SKM-1 (cell line): ENCODE data around the gene SNX22.
"Not testable (repeated sequence)": the region's sequence is repeated elsewhere in the genome, so short reads cannot be mapped to it uniquely, and the experiment has no call there.

Experiments
- DNase-seq: peaks from one replicate; lab custom pipeline; 2025; ENCODE audit not compliant: unreplicated experiment; lab: John Stamatoyannopoulos, UW

The SNX22 gene

GRCh38 chr15:64151727-64152506 is at the start of gene SNX22:
Gene SNX22 (plus strand): TSS chr15:64151731. CDS start chr15:64151776, 45 bp downstream.
- DNase-seq, result no peak

DNA sequence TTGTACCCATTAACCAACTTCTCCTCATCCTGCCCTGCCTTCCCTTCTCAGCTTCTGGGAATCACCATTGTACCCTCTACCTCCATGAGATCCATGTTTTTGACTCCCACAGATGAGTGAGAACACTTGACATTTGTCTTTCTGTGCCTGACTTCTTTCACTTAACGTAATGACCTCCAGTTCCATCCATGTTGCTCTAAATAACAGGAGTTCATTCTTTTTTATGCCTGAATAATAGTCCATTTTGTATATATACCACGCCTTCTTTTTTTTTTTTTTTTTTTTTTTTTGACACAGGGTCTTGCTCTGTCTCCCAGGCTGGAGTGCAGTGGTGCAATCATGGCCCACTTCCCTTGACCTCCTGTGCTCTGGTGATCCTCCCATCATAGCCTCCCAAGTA is 49.0 kb upstream of the SNX22 start:
- no peak for DNase-seq

DNA sequence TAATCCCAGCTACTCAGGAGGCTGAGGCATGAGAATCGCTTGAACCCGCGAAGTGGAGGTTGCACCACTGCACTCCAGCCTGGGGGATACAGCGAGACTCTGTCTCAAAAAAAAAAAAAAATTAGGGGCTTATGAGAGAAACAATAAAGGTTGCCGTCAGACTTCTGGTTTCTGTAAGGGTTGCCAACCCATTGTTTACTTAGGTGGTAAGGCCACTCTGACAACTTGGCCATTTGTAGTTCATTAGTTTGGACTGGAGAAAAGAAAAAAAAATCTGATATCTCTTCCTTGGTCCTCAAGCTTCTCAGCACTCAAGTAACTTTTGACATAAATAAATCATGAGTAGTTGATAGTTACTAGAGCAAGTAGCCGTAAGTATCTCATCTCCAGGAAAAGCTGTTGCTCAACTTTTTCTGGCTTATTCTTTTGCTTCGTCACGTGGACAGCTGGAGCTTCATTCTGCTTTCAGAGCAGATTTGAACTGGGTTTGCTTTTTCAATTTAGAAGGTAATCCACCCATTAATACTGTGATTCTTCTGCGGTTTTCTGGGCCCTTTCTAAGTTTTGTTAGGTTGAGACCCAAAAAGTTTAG is 46.3 kb upstream of the SNX22 start:
- no peak for DNase-seq

GRCh38 chr15:64107337-64107736 is 44.2 kb upstream of the SNX22 start:
- DNase-seq, result no peak

GRCh38 chr15:64110108-64110701 is 41.3 kb upstream of the SNX22 start:
- not testable (repeated sequence) for DNase-seq

GRCh38 chr15:64110950-64111678 is 40.4 kb upstream of the SNX22 start:
- no peak for DNase-seq

DNA sequence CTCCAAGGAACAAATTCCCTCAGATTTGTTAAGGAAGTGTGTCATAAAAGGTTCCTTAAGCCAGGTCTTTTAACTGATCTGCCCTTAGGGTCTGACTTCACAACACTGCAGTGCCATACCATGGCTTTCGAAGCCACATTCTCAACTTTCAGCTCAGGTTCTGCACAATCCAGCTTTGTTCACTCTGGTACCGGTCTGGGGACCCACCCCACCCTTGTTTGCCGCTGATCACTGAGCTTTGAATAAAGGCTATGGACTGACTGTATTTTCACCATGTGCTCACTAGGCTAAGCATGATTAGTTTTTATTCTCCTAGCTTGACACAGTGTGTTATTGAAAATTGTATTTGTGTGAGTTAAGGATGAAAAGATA is 39.9 kb upstream of the SNX22 start:
- DNase-seq, result no peak

DNA sequence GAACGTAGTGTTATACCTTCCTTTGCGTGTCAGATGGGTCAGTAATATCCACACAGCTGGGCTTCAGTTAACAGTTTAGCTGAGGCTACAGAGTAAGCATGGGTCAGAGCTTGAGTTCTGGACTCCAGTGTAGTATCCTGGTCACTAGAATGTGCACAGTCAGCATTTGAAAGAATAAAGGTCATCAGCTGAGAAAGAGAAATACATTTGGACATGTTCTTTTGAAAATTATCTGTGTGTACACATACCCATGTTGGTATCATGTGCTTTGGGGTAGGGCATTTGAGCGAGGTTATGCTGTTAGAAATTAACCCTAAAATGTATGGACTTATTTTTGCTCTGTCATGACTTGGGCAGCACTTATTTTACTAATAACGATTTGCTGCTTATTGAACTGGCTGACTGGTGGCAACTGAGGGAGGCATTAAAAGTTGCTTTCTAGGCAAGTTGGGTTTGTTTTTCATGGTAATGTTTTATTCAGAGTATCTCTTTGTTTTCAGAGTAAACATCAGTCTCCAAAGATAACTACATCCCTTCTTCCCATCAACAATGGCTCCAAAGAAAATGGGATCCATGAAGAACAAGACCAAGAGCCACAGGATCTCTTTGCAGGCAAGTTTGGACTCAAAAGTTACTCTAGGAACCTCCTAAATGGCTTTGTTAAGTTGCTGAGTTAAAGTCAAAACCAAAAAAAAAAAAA is 39.3 kb upstream of the SNX22 start:
- no peak for DNase-seq

GRCh38 chr15:64112904-64113303 is 38.6 kb upstream of the SNX22 start:
- DNase-seq, result peak; percentile 21

- no peak for DNase-seq
Observed at GRCh38 chr15:64117759-64118487, 33.6 kb upstream of the SNX22 start.

DNA sequence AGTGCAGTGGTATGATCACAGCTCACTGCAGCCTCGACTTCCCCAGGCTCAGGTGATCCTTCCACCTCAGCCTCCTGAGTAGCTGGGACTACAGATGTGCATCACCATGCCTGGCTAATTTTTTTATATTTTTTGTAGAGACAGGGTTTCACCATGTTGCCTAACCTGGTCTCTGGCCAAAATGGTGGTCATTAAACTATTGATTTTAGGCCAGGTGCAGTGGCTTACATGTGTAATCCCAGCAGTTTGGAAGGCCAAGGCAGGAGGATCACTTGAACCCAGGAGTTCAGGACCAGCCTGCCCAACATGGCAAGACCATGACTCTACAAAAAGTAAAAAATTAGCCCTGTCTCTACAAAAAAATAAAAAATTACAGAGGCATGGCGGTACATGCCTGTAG is 31.2 kb upstream of the SNX22 start:
- DNase-seq, result not testable (repeated sequence)

DNA sequence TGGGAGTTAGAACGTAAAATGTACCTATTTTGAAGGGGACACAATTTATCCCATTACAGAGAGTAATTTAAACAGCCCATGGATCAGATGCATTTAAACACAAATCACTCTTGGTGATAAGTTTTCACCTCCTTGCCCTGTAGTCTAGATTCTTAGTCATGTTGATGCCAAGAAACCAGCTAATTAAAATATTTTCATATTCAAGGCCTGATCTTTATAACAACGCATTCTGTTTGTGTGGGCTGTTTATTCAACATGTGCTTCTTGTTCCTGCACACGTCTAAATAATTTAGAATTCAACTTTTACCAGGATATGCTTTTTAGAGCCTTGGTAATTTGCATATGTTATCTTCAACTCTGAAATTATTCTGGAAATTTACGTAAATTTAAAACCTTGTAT is 29.9 kb upstream of the SNX22 start:
- DNase-seq, result no peak

GRCh38 chr15:64122444-64122843 is 29.1 kb upstream of the SNX22 start:
- DNase-seq, result no peak

GRCh38 chr15:64122936-64123351 is 28.6 kb upstream of the SNX22 start:
- DNase-seq, result no peak

GRCh38 chr15:64125978-64126377 is 25.6 kb upstream of the SNX22 start:
- DNase-seq, result no peak

DNA sequence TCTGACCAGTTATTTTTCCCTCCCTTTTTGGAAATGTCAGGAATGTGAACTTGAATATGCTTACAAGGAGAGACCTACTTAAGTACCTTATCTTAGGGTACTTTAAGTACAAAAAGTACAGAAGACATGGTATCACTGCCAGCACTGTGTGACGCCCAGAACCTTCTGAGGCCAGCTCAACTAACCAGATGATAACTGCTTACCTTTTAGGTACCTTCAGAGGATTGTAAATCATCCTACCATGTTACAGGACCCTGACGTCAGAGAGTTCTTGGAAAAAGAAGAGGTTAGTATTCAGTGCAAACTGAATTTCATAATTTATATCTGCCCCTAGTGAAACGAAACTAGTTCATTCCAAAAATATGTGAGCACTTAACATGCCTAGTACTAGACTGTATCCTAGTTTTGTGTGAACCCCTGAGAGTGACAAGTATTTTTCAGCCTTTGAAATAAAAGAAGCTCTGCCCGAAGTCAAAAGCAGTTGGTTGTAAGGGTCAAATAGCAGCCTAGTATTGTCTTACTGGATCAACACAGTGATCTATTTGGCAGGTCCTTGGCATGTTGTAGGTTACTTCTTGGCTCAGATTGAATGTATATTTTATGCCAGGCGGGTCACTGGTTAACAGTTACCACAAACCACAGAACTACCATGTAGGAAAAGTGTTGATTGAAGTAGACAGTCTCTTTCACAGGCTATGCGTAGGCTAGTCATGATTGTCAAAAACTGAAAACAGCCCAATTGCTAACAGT is 23.8 kb upstream of the SNX22 start:
- DNase-seq, result no peak

DNA sequence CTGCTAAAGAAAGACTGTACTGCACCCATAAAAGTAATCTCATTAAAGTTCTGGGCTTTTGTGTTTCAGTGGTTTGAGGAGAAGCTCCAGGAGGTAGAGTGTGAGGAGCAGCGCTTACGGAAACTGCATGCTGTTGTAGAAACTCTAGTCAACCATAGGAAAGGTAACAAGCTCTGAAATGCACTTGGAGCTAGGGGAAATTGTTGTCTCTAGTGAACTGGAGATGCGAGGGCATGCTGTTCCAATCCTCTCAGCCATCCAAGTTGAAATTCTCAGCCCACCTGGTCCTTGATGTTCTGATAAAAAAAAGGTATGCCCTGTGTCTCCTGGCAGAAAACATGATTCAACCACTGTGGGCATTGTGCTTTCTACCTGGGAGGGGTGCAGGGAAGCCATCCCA is 21.4 kb upstream of the SNX22 start:
- no peak for DNase-seq

DNA sequence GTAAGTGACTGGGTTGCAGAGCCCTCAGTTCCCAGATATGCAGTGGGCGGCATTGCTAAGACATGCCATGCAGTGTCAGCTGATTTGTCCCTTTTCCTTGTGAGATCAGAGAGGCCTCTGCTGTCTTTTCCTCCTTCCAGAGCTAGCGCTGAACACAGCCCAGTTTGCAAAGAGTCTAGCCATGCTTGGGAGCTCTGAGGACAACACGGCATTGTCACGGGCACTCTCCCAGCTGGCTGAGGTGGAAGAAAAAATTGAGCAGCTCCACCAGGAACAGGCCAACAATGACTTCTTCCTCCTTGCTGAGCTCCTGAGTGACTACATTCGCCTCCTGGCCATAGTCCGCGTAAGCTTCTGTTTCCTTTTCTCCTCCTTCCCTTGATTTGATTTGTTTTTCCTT is 20.0 kb upstream of the SNX22 start:
- no peak for DNase-seq

- no peak for DNase-seq
Observed at GRCh38 chr15:64132217-64132616, 19.3 kb upstream of the SNX22 start.
